ENCODE results near the gene DYNAP.

The DYNAP gene
- long read RNA-seq = 0 reads

GRCh38 chr18:54590945-54591344 is at the start of gene DYNAP:
Gene DYNAP (plus strand): TSS chr18:54591245. CDS start chr18:54591283, 38 bp downstream.
- no peak for DNase-seq (ENCODE audit: low read depth in 1 of 2, low spot score in 1 of 2)
- Histone ChIP-seq H3K27ac (replicated peaks) (no peak within 1 kb of the TSS), H3K27me3 (ENCODE audit: insufficient read depth, poor library complexity, severe bottlenecking) (peaks cover 3% of the 10 kb centered on the region), H3K4me3 (replicated peaks; ENCODE audit: insufficient read depth, low read length) (no peak within 1 kb of the TSS)
- TF ChIP-seq CTCF (IDR thresholded peaks at IDR 0.05; ENCODE audit: insufficient read depth, low read length) (no peak), GABPA (IDR thresholded peaks at IDR 0.05; ENCODE audit: low read depth) (no peak), SPI1 (IDR thresholded peaks at IDR 0.05; ENCODE audit: borderline replicate concordance, low read depth) (no peak), REST (IDR thresholded peaks at IDR 0.05; ENCODE audit: insufficient replicate concordance, low read depth) (no peak), POLR2AphosphoS5 (IDR thresholded peaks at IDR 0.05; ENCODE audit: low read depth) (no peak)

GRCh38 chr18:54551590-54551989 is 39.5 kb upstream of the DYNAP start:
- no peak for DNase-seq (ENCODE audit: low read depth in 1 of 2, low spot score in 1 of 2)
- no peak overlapping the region for H3K4me3 ChIP-seq (replicated peaks; ENCODE audit: insufficient read depth, low read length)
- H3K27ac ChIP-seq (replicated peaks) = no peak overlapping the region
- TF ChIP-seq GABPA (IDR thresholded peaks at IDR 0.05; ENCODE audit: low read depth) (no peak), REST (IDR thresholded peaks at IDR 0.05; ENCODE audit: insufficient replicate concordance, low read depth) (no peak), SPI1 (IDR thresholded peaks at IDR 0.05; ENCODE audit: borderline replicate concordance, low read depth) (no peak), CTCF (IDR thresholded peaks at IDR 0.05; ENCODE audit: insufficient read depth, low read length) (no peak), POLR2AphosphoS5 (IDR thresholded peaks at IDR 0.05; ENCODE audit: low read depth) (no peak)
- H3K27me3 ChIP-seq (ENCODE audit: insufficient read depth, poor library complexity, severe bottlenecking) = no peaks in the 10 kb centered on the region

- no peak for TF ChIP-seq REST (IDR thresholded peaks at IDR 0.05; ENCODE audit: insufficient replicate concordance, low read depth)
- no peak for TF ChIP-seq POLR2AphosphoS5 (IDR thresholded peaks at IDR 0.05; ENCODE audit: low read depth)
- no peak for TF ChIP-seq GABPA (IDR thresholded peaks at IDR 0.05; ENCODE audit: low read depth)
- no peak for TF ChIP-seq CTCF (IDR thresholded peaks at IDR 0.05; ENCODE audit: insufficient read depth, low read length)
- TF ChIP-seq SPI1 (IDR thresholded peaks at IDR 0.05; ENCODE audit: borderline replicate concordance, low read depth) = no peak
Observed at GRCh38 chr18:54555286-54555685, 35.8 kb upstream of the DYNAP start.

More at GRCh38 chr18:54555286-54555685, 35.8 kb upstream of the DYNAP start:
- Histone ChIP-seq H3K4me3 (replicated peaks; ENCODE audit: insufficient read depth, low read length) (no peak overlapping the region), H3K27me3 (ENCODE audit: insufficient read depth, poor library complexity, severe bottlenecking) (no peaks in the 10 kb centered on the region), H3K27ac (replicated peaks) (no peak overlapping the region)
- no peak for DNase-seq (ENCODE audit: low read depth in 1 of 2, low spot score in 1 of 2)
